Natural killer cell (primary cell): ENCODE results near the gene IL6ST. TPM values are rescaled to one million over a fixed set of nuclear protein-coding genes. Genes with fewer than 3 reads are reported as not detected.
A peak's percentile ranks its signal among the peaks of the same experiment; 100 is the strongest.

Source experiments
- ATAC-seq, 3 donors: fragments of 150-1000 bp in 2 of 3; fragments of 200-7000 bp in 1 of 3; cut with Tn5 transposase; 1 replicate in 1 of 3; 2 replicates in 2 of 3; pipeline ENCODE4 v1.10.0; 2021; ENCODE audit warnings: mild to moderate bottlenecking in 2 of 3, moderate library complexity in 2 of 3
- DNase-seq, 2 donors: peaks; one replicate each; pipeline versions ENCODE4 v3.0.0 to v3.0.0-alpha.2; 2013 to 2021; ENCODE audit warnings: mixed read lengths in 1 of 2
- H3K27ac ChIP-seq: one replicate; pipeline ENCODE4 v1.5.1; 2013; ENCODE audit warnings: mild to moderate bottlenecking, low read length
- H3K27me3 ChIP-seq: one replicate; pipeline ENCODE4 v1.6.1; 2013; ENCODE audit warnings: low read length; ENCODE audit not compliant: control insufficient read depth, insufficient read depth
- H3K36me3 ChIP-seq: one replicate; pipeline ENCODE4 v1.6.1; 2013; ENCODE audit warnings: low read length; ENCODE audit not compliant: control insufficient read depth, insufficient read depth
- H3K4me1 ChIP-seq: one replicate; pipeline ENCODE4 v1.6.1; 2013; ENCODE audit warnings: low read length; ENCODE audit not compliant: control insufficient read depth, insufficient read depth
- H3K4me3 ChIP-seq: one replicate; pipeline ENCODE4 v1.5.1; 2013; ENCODE audit warnings: low read length
- H3K9me3 ChIP-seq: one replicate; pipeline ENCODE4 v1.6.1; 2013; ENCODE audit warnings: low read length; ENCODE audit not compliant: control insufficient read depth, insufficient read depth
- H3K27ac Mint-ChIP-seq, 2 donors: one replicate each; pipeline ENCODE4 v1.8.0; 2022; ENCODE audit warnings: mild to moderate bottlenecking in 2 of 2, mixed read lengths in 2 of 2, moderate library complexity in 1 of 2
- H3K27me3 Mint-ChIP-seq, 2 donors: one replicate each; pipeline ENCODE4 v1.8.0; 2022; ENCODE audit warnings: low read depth in 2 of 2, mixed read lengths in 2 of 2
- H3K36me3 Mint-ChIP-seq: one replicate; pipeline ENCODE4 v1.8.0; 2022; ENCODE audit warnings: mixed read lengths
- H3K4me1 Mint-ChIP-seq, 2 donors: one replicate each; pipeline ENCODE4 v1.8.0; 2022; ENCODE audit warnings: mixed read lengths in 2 of 2
- H3K4me3 Mint-ChIP-seq: one replicate; pipeline ENCODE4 v1.8.0; 2022; ENCODE audit warnings: mild to moderate bottlenecking, moderate library complexity, mixed read lengths
- H3K9me3 Mint-ChIP-seq, 2 donors: one replicate each; pipeline ENCODE4 v1.8.0; 2022; ENCODE audit warnings: mixed read lengths in 2 of 2
- CTCF ChIP-seq: fragments of 200-600 bp; IDR thresholded peaks from one replicate; pipeline ENCODE4 v1.8.0; 2022; ENCODE audit warnings: antibody characterized with exemption
- WGBS: methylation state at CpG from one replicate; pipeline ENCODE4 v1.1.7; 2013; ENCODE audit warnings: missing lambda C conversion rate; ENCODE audit not compliant: insufficient coverage; 5-methylcytosine and 5-hydroxymethylcytosine counted together
- intact Hi-C: fragments of 100-400 bp; cut with micrococcal nuclease; formaldehyde crosslinking; loops from one replicate; pipeline ENCODE4 v1.14.2; 2022
- total RNA-seq, 4 donors: library from RNA; stranded (reverse); fragments of 120-200 nt in 1 of 4; gene quantifications; one replicate each; pipeline versions ENCODE4 v1.2.3 to v1.2.4, GENCODE V29; 2013 to 2022

The IL6ST gene
- total RNA-seq, 3 donors from 2014 or later (not counting 1 experiment from before 2014, with no cell fraction given) = 48.5 to 73.0 (median 53.8) TPM

- peak overlapping the region; percentile 44 for H3K4me3 ChIP-seq
- intact Hi-C loops = no loop called here
- H3K27me3 ChIP-seq = no peaks in the 10 kb centered on the region
- peaks cover 23% of the 10 kb centered on the region for H3K4me1 ChIP-seq
- under 1% methylated on average over 17 of the region's 17 CpGs for WGBS
- ATAC-seq (peak; percentile 69 to 86 (median 78)), DNase-seq (peak in 1 of 2 donors; percentile 47)
- peak overlapping the region; percentile 88 for H3K4me3 Mint-ChIP-seq
- H3K4me1 Mint-ChIP-seq = peaks cover 10 to 11% of the 10 kb centered on the region in 2 donors
- no peaks in the 10 kb centered on the region for H3K36me3 ChIP-seq
- H3K27ac ChIP-seq = no peak overlapping the region
- H3K9me3 ChIP-seq = no peaks in the 10 kb centered on the region
- TF ChIP-seq CTCF = no peak
- peak overlapping the region; percentile 43 to 78 for H3K27ac Mint-ChIP-seq
- H3K27me3 Mint-ChIP-seq = peaks cover 7 to 9% of the 10 kb centered on the region in 2 donors
- H3K9me3 Mint-ChIP-seq = no peaks in the 10 kb centered on the region
- no peaks in the 10 kb centered on the region for H3K36me3 Mint-ChIP-seq
Observed at GRCh38 chr5:55923177-55923771, 71.5 kb downstream of the IL6ST start.

- Mint-ChIP-seq H3K27ac (no peak overlapping the region), H3K4me3 (no peak overlapping the region), H3K4me1 (peaks cover 10 to 11% of the 10 kb centered on the region in 2 donors), H3K36me3 (no peaks in the 10 kb centered on the region), H3K9me3 (no peaks in the 10 kb centered on the region), H3K27me3 (peaks cover 7 to 9% of the 10 kb centered on the region in 2 donors)
- no peak for DNase-seq
- H3K27me3 ChIP-seq = no peaks in the 10 kb centered on the region
- H3K4me1 ChIP-seq = peaks cover 23% of the 10 kb centered on the region
- intact Hi-C loops = no loop called here
- no peak for TF ChIP-seq CTCF
- ATAC-seq = no peak
- no peak overlapping the region for H3K27ac ChIP-seq
- 96% methylated on average over 4 of the region's 4 CpGs for WGBS
- H3K9me3 ChIP-seq = no peaks in the 10 kb centered on the region
- H3K36me3 ChIP-seq = no peaks in the 10 kb centered on the region
- no peak overlapping the region for H3K4me3 ChIP-seq
Observed at GRCh38 chr5:55921617-55922016, 73.1 kb downstream of the IL6ST start.

GRCh38 chr5:55920784-55921183 is 74.0 kb downstream of the IL6ST start:
- no peak for DNase-seq
- Mint-ChIP-seq H3K9me3 (no peaks in the 10 kb centered on the region), H3K27me3 (peaks cover 7 to 9% of the 10 kb centered on the region in 2 donors), H3K27ac (no peak overlapping the region), H3K4me3 (no peak overlapping the region), H3K4me1 (peaks cover 10 to 11% of the 10 kb centered on the region in 2 donors), H3K36me3 (no peaks in the 10 kb centered on the region)
- H3K4me3 ChIP-seq = no peak overlapping the region
- H3K27me3 ChIP-seq = no peaks in the 10 kb centered on the region
- H3K36me3 ChIP-seq = no peaks in the 10 kb centered on the region
- intact Hi-C loops = no loop called here
- H3K9me3 ChIP-seq = no peaks in the 10 kb centered on the region
- H3K4me1 ChIP-seq = peaks cover 23% of the 10 kb centered on the region
- no peak for ATAC-seq
- TF ChIP-seq CTCF = no peak
- WGBS = 89% methylated on average over 5 of the region's 5 CpGs
- H3K27ac ChIP-seq = no peak overlapping the region

- 24% methylated on average over 3 of the region's 3 CpGs for WGBS
- H3K36me3 ChIP-seq = no peaks in the 10 kb centered on the region
- ATAC-seq = no peak
- peaks cover 10 to 11% of the 10 kb centered on the region in 2 donors for H3K4me1 Mint-ChIP-seq
- no peak overlapping the region for H3K27ac ChIP-seq
- H3K4me1 ChIP-seq = peaks cover 23% of the 10 kb centered on the region
- H3K36me3 Mint-ChIP-seq = no peaks in the 10 kb centered on the region
- DNase-seq = no peak
- peaks cover 9 to 11% of the 10 kb centered on the region in 2 donors for H3K27me3 Mint-ChIP-seq
- H3K9me3 ChIP-seq = no peaks in the 10 kb centered on the region
- no peaks in the 10 kb centered on the region for H3K9me3 Mint-ChIP-seq
- no peak overlapping the region for H3K4me3 Mint-ChIP-seq
- H3K27me3 ChIP-seq = no peaks in the 10 kb centered on the region
- H3K4me3 ChIP-seq = no peak overlapping the region
- intact Hi-C loops = no loop called here
- TF ChIP-seq CTCF = no peak
- no peak overlapping the region for H3K27ac Mint-ChIP-seq
Observed at GRCh38 chr5:55919625-55920024, 75.1 kb downstream of the IL6ST start.
